HepG2 (cell line): ENCODE data around the gene SLC38A1. TPM values are rescaled to one million over a fixed set of nuclear protein-coding genes. Genes with fewer than 3 reads are reported as not detected.

Experiments used
- ATF1 ChIP-seq: IDR thresholded peaks from 2 replicates; pipeline ENCODE4 v1.6.1; 2016; ENCODE audit warnings: mild to moderate bottlenecking, control low read depth
- BCL3 ChIP-seq: sonication (generic); formaldehyde crosslinking; IDR thresholded peaks from 2 replicates; pipeline ENCODE4 v1.5.1; 2020; ENCODE audit warnings: mild to moderate bottlenecking, missing genetic modification reagents, moderate library complexity
- DNMT3B ChIP-seq: conservative IDR thresholded peaks from 2 replicates; pipeline ENCODE4 v1.6.1; 2016; ENCODE audit warnings: missing biosample characterization, control low read depth
- E2F2 ChIP-seq: sonication (generic); formaldehyde crosslinking; IDR thresholded peaks from 2 replicates; pipeline ENCODE4 v1.4.0; 2020; ENCODE audit warnings: missing genetic modification reagents, borderline replicate concordance
- FOXC1 ChIP-seq: sonication (generic); formaldehyde crosslinking; IDR thresholded peaks from 2 replicates; pipeline ENCODE4 v1.8.0; 2022; ENCODE audit warnings: mild to moderate bottlenecking, missing genetic modification reagents, borderline replicate concordance
- GABPB1 ChIP-seq: IDR thresholded peaks from 2 replicates; pipeline ENCODE4 v1.6.1; 2016; ENCODE audit warnings: mild to moderate bottlenecking, missing genetic modification reagents, moderate library complexity, missing compliant biosample characterization
- MTA3 ChIP-seq: sonication (generic); formaldehyde crosslinking; IDR thresholded peaks from 2 replicates; pipeline ENCODE4 v1.4.0; 2020; ENCODE audit warnings: missing genetic modification reagents
- RARG ChIP-seq: sonication (generic); formaldehyde crosslinking; IDR thresholded peaks from 2 replicates; pipeline ENCODE4 v1.4.0; 2020; ENCODE audit warnings: low read depth, mild to moderate bottlenecking, missing genetic modification reagents
- SAP130 ChIP-seq: IDR thresholded peaks from 2 replicates; pipeline ENCODE4 v1.6.1; 2016; ENCODE audit warnings: low read depth
- SETDB1 ChIP-seq: sonication (generic); formaldehyde crosslinking; IDR thresholded peaks from 2 replicates; pipeline ENCODE4 v1.5.1; 2020; ENCODE audit warnings: missing genetic modification reagents, mild to moderate bottlenecking, borderline replicate concordance
- TBP ChIP-seq: sonication (generic); formaldehyde crosslinking; IDR thresholded peaks from 2 replicates; pipeline ENCODE4 v1.5.0; 2020; ENCODE audit warnings: missing genetic modification reagents
- TFAP4 ChIP-seq: sonication (generic); IDR thresholded peaks from 2 replicates; pipeline ENCODE4 v1.6.1; 2016; ENCODE audit warnings: low read depth, borderline replicate concordance
- U2AF2 ChIP-seq: fragments of 200-400 bp; formaldehyde crosslinking; IDR thresholded peaks from 2 replicates; pipeline ENCODE4 v1.6.1; 2017; ENCODE audit warnings: low read depth, mild to moderate bottlenecking, low read length
- UBTF ChIP-seq: sonication (generic); formaldehyde crosslinking; IDR thresholded peaks from 2 replicates; pipeline ENCODE4 v1.4.0; 2020; ENCODE audit warnings: mild to moderate bottlenecking, missing genetic modification reagents
- ZBTB38 ChIP-seq: sonication (generic); formaldehyde crosslinking; IDR thresholded peaks from 2 replicates; pipeline ENCODE4 v1.5.1; 2020; ENCODE audit warnings: mild to moderate bottlenecking, missing genetic modification reagents
- ZC3H13 ChIP-seq: sonication (generic); formaldehyde crosslinking; IDR thresholded peaks from 2 replicates; pipeline ENCODE4 v1.8.1; 2023; ENCODE audit warnings: mild to moderate bottlenecking, missing genetic modification reagents, moderate library complexity
- ZKSCAN1 ChIP-seq: fragments of 150-350 bp; IDR thresholded peaks from 2 replicates; pipeline ENCODE4 v1.6.1; 2014; ENCODE audit warnings: low read length
- ZNF747 ChIP-seq: sonication (generic); formaldehyde crosslinking; IDR thresholded peaks from 2 replicates; pipeline ENCODE4 v1.8.1; 2023; ENCODE audit warnings: missing genetic modification reagents, mild to moderate bottlenecking, borderline replicate concordance
- ZNF883 ChIP-seq: sonication (generic); formaldehyde crosslinking; IDR thresholded peaks from 2 replicates; pipeline ENCODE4 v1.5.1; 2020; ENCODE audit warnings: mild to moderate bottlenecking, missing genetic modification reagents; ENCODE audit errors: not compliant biosample characterization
- polyA plus RNA-seq, 8 experiments: library from polyadenylated mRNA; depleted of rRNA in 3 of 8; stranded (reverse) in 7 of 8; unstranded in 1 of 8; fragments of >200 nt; fragmentation: Illumina TruSeq in 4 of 8; extraction: Trizol in 4 of 8; gene quantifications; 2 replicates each; pipeline versions ENCODE4 v1.2.1 to v1.2.3, GENCODE V29; 2011 to 2016; ENCODE audit warnings: low read depth in 4 of 8, missing spikeins in 1 of 8, mixed read lengths in 1 of 8; ENCODE audit not compliant: insufficient read depth in 1 of 8
- total RNA-seq, 5 experiments: library from RNA; depleted of rRNA; stranded (reverse); fragments of >200 nt; fragmentation: Illumina TruSeq; extraction: Trizol; gene quantifications; 2 replicates each; pipeline ENCODE4 v1.2.3, GENCODE V29; 2016; ENCODE audit warnings: low read depth in 1 of 5

Gene SLC38A1
- total and polyA plus RNA-seq, 2 of the 13 experiments (the other 11 are each of a cell fraction or from before 2014, with no cell fraction given): 47.0 to 50.6 TPM

GRCh38 chr12:46268583-46269428, at the start of gene SLC38A1 (continued):
- TF ChIP-seq ZBTB38 (CRISPR knock-in tag) (peak; percentile 87), UBTF (CRISPR knock-in tag) (peak; percentile 94), SETDB1 (CRISPR knock-in tag) (no peak), DNMT3B (CRISPR knock-in tag) (no peak), ZC3H13 (CRISPR knock-in tag) (peak; percentile 94), BCL3 (CRISPR knock-in tag) (peak; percentile 96), E2F2 (CRISPR knock-in tag) (peak; percentile 90; the same call in 1 of the 2 replicates), TFAP4 (peak; percentile 51; the same call in 1 of the 2 replicates), ZNF747 (CRISPR knock-in tag) (peak; percentile 81), ZKSCAN1 (no peak), SAP130 (CRISPR knock-in tag) (peak; percentile 84), ATF1 (CRISPR knock-in tag) (no peak), RARG (no peak), TBP (CRISPR knock-in tag) (no peak), GABPB1 (CRISPR knock-in tag) (peak; percentile 83), ZNF883 (CRISPR knock-in tag) (peak; percentile 95), FOXC1 (CRISPR knock-in tag) (peak; percentile 97), MTA3 (CRISPR knock-in tag) (no peak), U2AF2 (no peak)
